GM12878 (cell line): Measurements from ENCODE around the gene MLST8. TPM values are rescaled to one million over a fixed set of nuclear protein-coding genes. Genes with fewer than 3 reads are reported as not detected.

Source experiments
- ATAC-seq: fragments of 200-7000 bp; cut with Tn5 transposase; 3 replicates; pipeline ENCODE4 v1.9.1; 2020; ENCODE audit warnings: mild to moderate bottlenecking, moderate library complexity
- BruUV-seq: library from RNA; stranded (reverse); fragments of 400-500 nt; replicated peaks from 2 replicates; lab custom pipeline; 2021; lab: Mats Ljungman, UMichigan
- CTCF ChIA-PET: fragments of 300-600 bp; sonication (Branson Sonifier 250); formaldehyde crosslinking; extraction: SDS; loops from one replicate; lab custom pipeline; 2021; ENCODE audit warnings: inconsistent platforms; lab: Yijun Ruan, JAX
- POLR2A ChIA-PET: fragments of 350-600 bp; formaldehyde crosslinking; extraction: SDS; loops from one replicate; lab custom pipeline; 2021; ENCODE audit warnings: inconsistent platforms; lab: Charles Lee
- RAD21 ChIA-PET: fragments of 300-600 bp; sonication (Branson Sonifier 250); formaldehyde crosslinking; loops from one replicate; lab custom pipeline; 2023; ENCODE audit warnings: antibody characterized with exemption; ENCODE audit not compliant: unreplicated experiment; lab: Charles Lee
- SMC1A ChIA-PET: fragments of 300-600 bp; sonication (Branson Sonifier 250); formaldehyde crosslinking; loops from one replicate; lab custom pipeline; 2023; ENCODE audit not compliant: unreplicated experiment, uncharacterized antibody; lab: Charles Lee
- DNase-seq: peaks from one replicate; pipeline ENCODE4 v3.0.0-alpha.2; 2011; ENCODE audit warnings: low read depth, low spot score
- FAIRE-seq: peaks from 3 replicates; lab custom pipeline; 2011; peaks lifted over from hg19 to GRCh38; lab: Jason Lieb, UNC
- H2AFZ ChIP-seq: 2 replicates; pipeline ENCODE4 v1.6.0; 2011; ENCODE audit warnings: low read depth, low read length, control low read depth; ENCODE audit not compliant: control insufficient read depth
- H3K27ac ChIP-seq: 2 replicates; pipeline ENCODE4 v1.5.1; 2011; ENCODE audit warnings: control low read depth; ENCODE audit not compliant: control insufficient read depth, insufficient read depth
- H3K27me3 ChIP-seq, 2 experiments: replicated peaks in 1 of 2; 2 replicates each; pipeline versions ENCODE4 v1.6.0 to v1.6.1; 2011; ENCODE audit warnings: low read length in 1 of 2; ENCODE audit not compliant: control insufficient read depth in 2 of 2, insufficient read depth in 2 of 2
- H3K36me3 ChIP-seq, 2 experiments: 2 replicates each; pipeline ENCODE4 v1.5.1; 2011; ENCODE audit warnings: low read length in 1 of 2; ENCODE audit not compliant: control insufficient read depth in 2 of 2, insufficient read depth in 2 of 2
- H3K4me1 ChIP-seq: 2 replicates; pipeline ENCODE4 v1.6.1; 2011; ENCODE audit warnings: mild to moderate bottlenecking, low read length, moderate library complexity, mixed read lengths; ENCODE audit not compliant: control insufficient read depth, insufficient read depth
- H3K4me2 ChIP-seq: 2 replicates; pipeline ENCODE4 v1.6.0; 2011; ENCODE audit warnings: control low read depth; ENCODE audit not compliant: control insufficient read depth, insufficient read depth
- H3K4me3 ChIP-seq: fragments of 200-600 bp; sonication (generic); 2 replicates; pipeline ENCODE4 v1.5.1; 2016
- H3K79me2 ChIP-seq: 2 replicates; pipeline ENCODE4 v1.6.0; 2011; ENCODE audit warnings: low read length; ENCODE audit not compliant: control insufficient read depth, insufficient read depth
- H3K9ac ChIP-seq: 2 replicates; pipeline ENCODE4 v1.8.0; 2011; ENCODE audit warnings: low read length, control low read depth, mixed read lengths; ENCODE audit not compliant: control insufficient read depth, insufficient read depth
- H3K9me3 ChIP-seq: replicated peaks from 3 replicates; pipeline ENCODE4 v1.5.1; 2011; ENCODE audit warnings: mild to moderate bottlenecking, low read length; ENCODE audit not compliant: control insufficient read depth, insufficient read depth
- H4K20me1 ChIP-seq: 2 replicates; pipeline ENCODE4 v1.6.0; 2011; ENCODE audit not compliant: control insufficient read depth, insufficient read depth
- EED ChIP-seq: sonication (generic); IDR thresholded peaks from 2 replicates; pipeline ENCODE4 v1.6.1; 2016; ENCODE audit warnings: antibody characterized with exemption, low read depth
- HCFC1 ChIP-seq: fragments of 150-350 bp; IDR thresholded peaks from 2 replicates; pipeline ENCODE4 v1.6.1; 2014; ENCODE audit warnings: low read length
- JUNB ChIP-seq: IDR thresholded peaks from 2 replicates; pipeline ENCODE4 v1.6.1; 2016; ENCODE audit warnings: antibody characterized with exemption, mild to moderate bottlenecking
- WGBS: methylation state at CpG from one replicate; pipeline ENCODE4 v1.1.6; 2016; ENCODE audit warnings: low lambda C conversion rate; ENCODE audit not compliant: insufficient replicate concordance, insufficient coverage; ENCODE audit errors: missing lambda C conversion rate; 5-methylcytosine and 5-hydroxymethylcytosine counted together
- in situ Hi-C: fragments of 300-500 bp; cut with MboI; formaldehyde crosslinking; loops from 9 replicates; pipeline ENCODE4 v1.14.3; 2018; ENCODE audit warnings: mixed read lengths
- intact Hi-C: fragments of 100-400 bp; cut with micrococcal nuclease; formaldehyde crosslinking; loops from one replicate; pipeline ENCODE4 v1.14.2; 2022; ENCODE audit not compliant: unreplicated experiment
- polyA plus RNA-seq, 11 experiments: library from polyadenylated mRNA; depleted of rRNA in 4 of 11; unstranded in 6 of 11; stranded (reverse) in 5 of 11; fragments of >200 nt; fragmentation: Nextera tagmentation in 4 of 11; fragmentation: Illumina TruSeq in 1 of 11; extraction: Ambion mirVana in 4 of 11; extraction: Trizol in 1 of 11; gene quantifications; 1 replicate in 1 of 11; 2 replicates in 10 of 11; pipeline versions ENCODE4 v1.2.1 to v1.2.3, GENCODE V29; 2011 to 2016; ENCODE audit warnings: inconsistent platforms in 2 of 11, missing spikeins in 2 of 11, low read depth in 1 of 11
- total RNA-seq, 4 experiments: library from RNA; depleted of rRNA in 3 of 4; stranded (reverse); fragments of >200 nt in 3 of 4; fragmentation: Illumina TruSeq in 1 of 4; extraction: Trizol in 1 of 4; gene quantifications; 2 replicates each; pipeline versions ENCODE4 v1.2.1 to v1.2.3, GENCODE V29; 2013 to 2021
- TF ChIP-seq, protein P1 (sequence below): fragments of 450-650 bp; IDR thresholded peaks from 2 replicates; pipeline ENCODE4 v1.6.1; 2018; ENCODE audit warnings: borderline replicate concordance, mild to moderate bottlenecking; ENCODE audit not compliant: partially characterized antibody
- TF ChIP-seq, protein P2 (sequence below): fragments of 450-650 bp; IDR thresholded peaks from 2 replicates; pipeline ENCODE4 v1.6.1; 2014; ENCODE audit warnings: mild to moderate bottlenecking
- TF ChIP-seq, protein P3 (sequence below): fragments of 450-650 bp; formaldehyde crosslinking; IDR thresholded peaks from 2 replicates; pipeline ENCODE4 v1.4.0; 2022; ENCODE audit warnings: mild to moderate bottlenecking, moderate library complexity

MLST8 gene
- total and polyA plus RNA-seq, 10 of the 15 experiments (the other 5 are each of a cell fraction or from before 2014, with no cell fraction given), result 1.0 to 114 (median 64.2) TPM

DNA sequence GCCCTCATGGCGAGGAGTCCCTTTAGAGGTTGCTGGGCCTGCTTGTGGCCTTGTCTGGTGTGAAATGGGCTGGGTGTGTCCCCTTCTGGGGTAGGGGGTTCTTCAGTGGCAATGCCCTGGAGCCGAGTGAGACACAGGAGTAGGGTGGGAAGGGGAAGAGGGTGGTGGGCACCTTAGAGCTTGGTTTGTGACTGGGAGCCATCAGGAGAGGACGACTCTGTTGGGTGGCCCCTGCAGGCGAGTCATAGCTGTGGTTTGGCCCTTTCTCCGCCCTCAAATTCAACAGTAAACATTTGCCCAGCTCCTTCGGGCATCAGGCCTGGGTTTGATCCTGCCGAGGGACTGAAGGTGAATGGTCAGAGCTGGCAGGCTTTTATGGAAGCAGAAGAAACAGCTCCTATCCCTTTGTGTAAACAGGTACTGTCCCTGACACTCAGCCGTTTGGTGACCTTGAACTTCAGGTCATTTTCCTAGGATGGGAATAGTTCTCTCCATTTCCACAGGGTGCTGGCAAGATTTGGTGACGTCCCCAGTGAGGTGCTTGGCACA is 21.1 kb downstream of the MLST8 start:
- Histone ChIP-seq H3K9me3 (no peaks in the 10 kb centered on the region), H2AFZ (no peak overlapping the region), H3K4me3 (no peak overlapping the region), H3K4me2 (peak overlapping the region; percentile 48; the same call in 1 of the 2 replicates), H4K20me1 (no peaks in the 10 kb centered on the region), H3K27ac (no peak overlapping the region), H3K9ac (no peak overlapping the region), H3K79me2 (peaks cover 27% of the 10 kb centered on the region), H3K27me3 (no peaks in the 10 kb centered on the region), H3K36me3 (peaks cover 4 to 17% of the 10 kb centered on the region in 2 experiments; a peak in 3 of 4 replicates), H3K4me1 (peaks cover 5% of the 10 kb centered on the region; the same call in 1 of the 2 replicates)
- ATAC-seq (no peak), FAIRE-seq (no peak), DNase-seq (no peak)
- ChIA-PET POLR2A (interaction anchor here (2.1 kb wide), 1 partner anchor 12 kb away, joined by 7 read pairs; the partner anchor contains the start of gene PGP), SMC1A (interaction anchor here (1.6 kb wide), 1 partner anchor 26 kb away, joined by 3 read pairs; the partner anchor contains the start of gene ECI1), RAD21 (no interaction called here), CTCF (interaction anchor here (1.1 to 1.6 kb wide), 2 partner anchors 25 to 171 kb away, joined by 3 read pairs; partner anchors contain the start of gene ECI1)
- no TSS peak for BruUV-seq
- WGBS, result 62% methylated on average over 9 of the region's 9 CpGs
- intact Hi-C loops (no loop called here), in situ Hi-C loops (no loop called here)
- TF ChIP-seq, protein P1, sequence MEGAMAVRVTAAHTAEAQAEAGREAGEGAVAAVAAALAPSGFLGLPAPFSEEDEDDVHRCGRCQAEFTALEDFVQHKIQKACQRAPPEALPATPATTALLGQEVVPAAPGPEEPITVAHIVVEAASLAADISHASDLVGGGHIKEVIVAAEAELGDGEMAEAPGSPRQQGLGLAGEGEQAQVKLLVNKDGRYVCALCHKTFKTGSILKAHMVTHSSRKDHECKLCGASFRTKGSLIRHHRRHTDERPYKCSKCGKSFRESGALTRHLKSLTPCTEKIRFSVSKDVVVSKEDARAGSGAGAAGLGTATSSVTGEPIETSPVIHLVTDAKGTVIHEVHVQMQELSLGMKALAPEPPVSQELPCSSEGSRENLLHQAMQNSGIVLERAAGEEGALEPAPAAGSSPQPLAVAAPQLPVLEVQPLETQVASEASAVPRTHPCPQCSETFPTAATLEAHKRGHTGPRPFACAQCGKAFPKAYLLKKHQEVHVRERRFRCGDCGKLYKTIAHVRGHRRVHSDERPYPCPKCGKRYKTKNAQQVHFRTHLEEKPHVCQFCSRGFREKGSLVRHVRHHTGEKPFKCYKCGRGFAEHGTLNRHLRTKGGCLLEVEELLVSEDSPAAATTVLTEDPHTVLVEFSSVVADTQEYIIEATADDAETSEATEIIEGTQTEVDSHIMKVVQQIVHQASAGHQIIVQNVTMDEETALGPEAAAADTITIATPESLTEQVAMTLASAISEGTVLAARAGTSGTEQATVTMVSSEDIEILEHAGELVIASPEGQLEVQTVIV, result no peak
- TF ChIP-seq, protein P2, sequence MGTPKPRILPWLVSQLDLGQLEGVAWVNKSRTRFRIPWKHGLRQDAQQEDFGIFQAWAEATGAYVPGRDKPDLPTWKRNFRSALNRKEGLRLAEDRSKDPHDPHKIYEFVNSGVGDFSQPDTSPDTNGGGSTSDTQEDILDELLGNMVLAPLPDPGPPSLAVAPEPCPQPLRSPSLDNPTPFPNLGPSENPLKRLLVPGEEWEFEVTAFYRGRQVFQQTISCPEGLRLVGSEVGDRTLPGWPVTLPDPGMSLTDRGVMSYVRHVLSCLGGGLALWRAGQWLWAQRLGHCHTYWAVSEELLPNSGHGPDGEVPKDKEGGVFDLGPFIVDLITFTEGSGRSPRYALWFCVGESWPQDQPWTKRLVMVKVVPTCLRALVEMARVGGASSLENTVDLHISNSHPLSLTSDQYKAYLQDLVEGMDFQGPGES, result no peak
- TF ChIP-seq HCFC1, result no peak
- TF ChIP-seq, protein P3, sequence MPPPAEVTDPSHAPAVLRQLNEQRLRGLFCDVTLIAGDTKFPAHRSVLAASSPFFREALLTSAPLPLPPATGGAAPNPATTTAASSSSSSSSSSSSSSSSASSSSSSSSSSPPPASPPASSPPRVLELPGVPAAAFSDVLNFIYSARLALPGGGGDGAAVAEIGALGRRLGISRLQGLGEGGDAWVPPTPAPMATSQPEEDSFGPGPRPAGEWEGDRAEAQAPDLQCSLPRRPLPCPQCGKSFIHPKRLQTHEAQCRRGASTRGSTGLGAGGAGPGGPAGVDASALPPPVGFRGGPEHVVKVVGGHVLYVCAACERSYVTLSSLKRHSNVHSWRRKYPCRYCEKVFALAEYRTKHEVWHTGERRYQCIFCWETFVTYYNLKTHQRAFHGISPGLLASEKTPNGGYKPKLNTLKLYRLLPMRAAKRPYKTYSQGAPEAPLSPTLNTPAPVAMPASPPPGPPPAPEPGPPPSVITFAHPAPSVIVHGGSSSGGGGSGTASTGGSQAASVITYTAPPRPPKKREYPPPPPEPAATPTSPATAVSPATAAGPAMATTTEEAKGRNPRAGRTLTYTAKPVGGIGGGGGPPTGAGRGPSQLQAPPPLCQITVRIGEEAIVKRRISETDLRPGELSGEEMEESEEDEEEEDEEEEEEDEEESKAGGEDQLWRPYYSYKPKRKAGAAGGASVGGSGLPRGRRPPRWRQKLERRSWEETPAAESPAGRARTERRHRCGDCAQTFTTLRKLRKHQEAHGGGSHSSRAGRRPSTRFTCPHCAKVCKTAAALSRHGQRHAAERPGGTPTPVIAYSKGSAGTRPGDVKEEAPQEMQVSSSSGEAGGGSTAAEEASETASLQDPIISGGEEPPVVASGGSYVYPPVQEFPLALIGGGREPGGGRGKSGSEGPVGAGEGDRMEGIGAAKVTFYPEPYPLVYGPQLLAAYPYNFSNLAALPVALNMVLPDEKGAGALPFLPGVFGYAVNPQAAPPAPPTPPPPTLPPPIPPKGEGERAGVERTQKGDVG (CRISPR knock-in tag), result no peak
- no peak for TF ChIP-seq EED
- TF ChIP-seq JUNB, result no peak
